PC-3 (cell line): ENCODE results near the gene ACTR3C. TPM values are rescaled to one million over a fixed set of nuclear protein-coding genes. Genes with fewer than 3 reads are reported as not detected.

Experiments used
- ATAC-seq: fragments of 200-7000 bp; cut with Tn5 transposase; 2 replicates; pipeline ENCODE4 v1.9.1; 2020; ENCODE audit warnings: mild to moderate bottlenecking, moderate library complexity
- BruUV-seq: library from RNA; stranded (reverse); fragments of 400-500 nt; replicated peaks from 2 replicates; lab custom pipeline; 2021; lab: Mats Ljungman, UMichigan
- CTCF ChIA-PET: fragments of 300-600 bp; sonication (Branson Sonifier 250); formaldehyde crosslinking; loops from one replicate; lab custom pipeline; 2022; ENCODE audit warnings: antibody characterized with exemption; lab: Charles Lee
- POLR2A ChIA-PET: fragments of 300-600 bp; sonication (Branson Sonifier 250); formaldehyde crosslinking; loops from one replicate; lab custom pipeline; 2022; ENCODE audit warnings: antibody characterized with exemption; ENCODE audit not compliant: unreplicated experiment; lab: Charles Lee
- DNase-seq: peaks from one replicate; pipeline ENCODE4 v3.0.0-alpha.2; 2015
- H2AFZ ChIP-seq: fragments of 300-600 bp; sonication (generic); 2 replicates; pipeline ENCODE4 v1.6.0; 2016; ENCODE audit warnings: antibody characterized with exemption, low read length
- H3F3A ChIP-seq: fragments of 300-600 bp; sonication (generic); one replicate; pipeline ENCODE4 v1.6.0; 2017; ENCODE audit warnings: antibody characterized with exemption, low read length, control low read depth, mild to moderate bottlenecking; ENCODE audit not compliant: unreplicated experiment
- H3K27ac ChIP-seq: fragments of 300-600 bp; sonication (generic); 2 replicates; pipeline ENCODE4 v1.5.1; 2016; ENCODE audit warnings: mild to moderate bottlenecking, low read length
- H3K27me3 ChIP-seq: fragments of 300-600 bp; sonication (generic); 2 replicates; pipeline ENCODE4 v1.6.1; 2016; ENCODE audit warnings: low read length, mixed read lengths
- H3K36me3 ChIP-seq: fragments of 300-600 bp; sonication (generic); 2 replicates; pipeline ENCODE4 v1.6.1; 2016; ENCODE audit warnings: low read depth, mixed run types, low read length, mixed read lengths
- H3K4me1 ChIP-seq: fragments of 300-600 bp; sonication (generic); 2 replicates; pipeline ENCODE4 v1.5.1; 2016; ENCODE audit warnings: low read length; ENCODE audit not compliant: insufficient read depth
- H3K4me2 ChIP-seq: fragments of 300-600 bp; sonication (generic); 2 replicates; pipeline ENCODE4 v1.6.0; 2016; ENCODE audit warnings: low read length
- H3K4me3 ChIP-seq: fragments of 300-600 bp; sonication (generic); 2 replicates; pipeline ENCODE4 v1.5.1; 2016; ENCODE audit warnings: mild to moderate bottlenecking, low read length, mixed read lengths
- H3K79me2 ChIP-seq: fragments of 300-600 bp; sonication (generic); 2 replicates; pipeline ENCODE4 v1.6.1; 2017; ENCODE audit warnings: low read length, mixed read lengths
- H3K9ac ChIP-seq: fragments of 300-600 bp; sonication (generic); 2 replicates; pipeline ENCODE4 v1.6.0; 2016; ENCODE audit warnings: mild to moderate bottlenecking, low read length
- H3K9me2 ChIP-seq: fragments of 300-600 bp; sonication (generic); replicated peaks from 2 replicates; pipeline ENCODE4 v1.6.1; 2016; ENCODE audit warnings: mixed run types, low read length, mixed read lengths
- H3K9me3 ChIP-seq: fragments of 300-600 bp; sonication (generic); 2 replicates; pipeline ENCODE4 v1.6.1; 2016; ENCODE audit warnings: low read length, mixed read lengths
- H4K20me1 ChIP-seq: fragments of 300-600 bp; sonication (generic); 2 replicates; pipeline ENCODE4 v1.6.1; 2016; ENCODE audit warnings: low read length, mixed read lengths
- EZH2 ChIP-seq: fragments of 300-600 bp; sonication (generic); IDR thresholded peaks from one replicate; pipeline ENCODE4 v1.6.1; 2017; ENCODE audit warnings: antibody characterized with exemption, mild to moderate bottlenecking, low read length; ENCODE audit not compliant: unreplicated experiment
- EZH2phosphoT487 ChIP-seq: fragments of 300-600 bp; sonication (generic); IDR thresholded peaks from 2 replicates; pipeline ENCODE4 v1.6.1; 2018; ENCODE audit warnings: mild to moderate bottlenecking, antibody characterized with exemption, low read length, borderline replicate concordance
- intact Hi-C: fragments of 100-400 bp; cut with micrococcal nuclease; formaldehyde crosslinking; loops from 2 replicates; pipeline ENCODE4 v1.9.0; 2023
- total RNA-seq: library from RNA; depleted of rRNA; stranded (reverse); fragments of >200 nt; gene quantifications from 2 replicates; pipeline ENCODE4 v1.2.3, GENCODE V29; 2014
- TF ChIP-seq, protein P1 (sequence below): fragments of 300-600 bp; sonication (generic); conservative IDR thresholded peaks from 2 replicates; pipeline ENCODE4 v1.5.1; 2017; ENCODE audit warnings: antibody characterized with exemption, low read depth, mild to moderate bottlenecking, low read length

Gene ACTR3C
- total RNA-seq, 1 experiment from 2014 or later, result 10.8 TPM

DNA sequence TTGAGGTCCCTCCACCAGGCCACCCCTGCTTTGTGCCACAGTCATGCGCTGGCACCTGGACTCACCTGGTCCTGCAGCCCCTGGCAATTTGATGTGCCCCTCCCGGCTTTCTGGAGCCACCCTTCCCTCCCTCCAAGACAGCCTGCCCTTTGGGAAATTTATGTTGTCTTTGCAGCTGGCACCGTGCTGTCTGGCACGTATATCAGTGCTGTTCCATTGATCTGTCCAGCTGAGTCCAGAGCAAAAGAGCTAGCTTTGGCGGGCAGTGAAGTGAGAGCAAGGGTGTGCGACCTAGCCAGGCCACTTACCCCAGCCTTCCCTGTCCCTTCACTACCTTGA, 12.4 kb upstream of the ACTR3C start:
- Histone ChIP-seq H3K9me3 (no peaks in the 10 kb centered on the region), H2AFZ (no peak overlapping the region), H3K9ac (no peak overlapping the region), H3K36me3 (no peaks in the 10 kb centered on the region), H4K20me1 (no peaks in the 10 kb centered on the region), H3F3A (no peaks in the 10 kb centered on the region), H3K79me2 (no peaks in the 10 kb centered on the region), H3K4me2 (no peak overlapping the region), H3K27ac (no peak overlapping the region), H3K4me3 (no peak overlapping the region), H3K9me2 (no peaks in the 10 kb centered on the region), H3K4me1 (no peaks in the 10 kb centered on the region), H3K27me3 (no peaks in the 10 kb centered on the region)
- ATAC-seq, result no peak
- DNase-seq, result no peak
- CTCF ChIA-PET, result no interaction called here
- intact Hi-C loops, result no loop called here
- POLR2A ChIA-PET, result interaction anchor here (0.7 kb wide), 1 partner anchor 352 kb away, joined by 5 read pairs; no protein-coding TSS in a partner anchor
- BruUV-seq, result no TSS peak
- no peak for TF ChIP-seq EZH2phosphoT487
- no peak for TF ChIP-seq EZH2
- TF ChIP-seq, protein P1, sequence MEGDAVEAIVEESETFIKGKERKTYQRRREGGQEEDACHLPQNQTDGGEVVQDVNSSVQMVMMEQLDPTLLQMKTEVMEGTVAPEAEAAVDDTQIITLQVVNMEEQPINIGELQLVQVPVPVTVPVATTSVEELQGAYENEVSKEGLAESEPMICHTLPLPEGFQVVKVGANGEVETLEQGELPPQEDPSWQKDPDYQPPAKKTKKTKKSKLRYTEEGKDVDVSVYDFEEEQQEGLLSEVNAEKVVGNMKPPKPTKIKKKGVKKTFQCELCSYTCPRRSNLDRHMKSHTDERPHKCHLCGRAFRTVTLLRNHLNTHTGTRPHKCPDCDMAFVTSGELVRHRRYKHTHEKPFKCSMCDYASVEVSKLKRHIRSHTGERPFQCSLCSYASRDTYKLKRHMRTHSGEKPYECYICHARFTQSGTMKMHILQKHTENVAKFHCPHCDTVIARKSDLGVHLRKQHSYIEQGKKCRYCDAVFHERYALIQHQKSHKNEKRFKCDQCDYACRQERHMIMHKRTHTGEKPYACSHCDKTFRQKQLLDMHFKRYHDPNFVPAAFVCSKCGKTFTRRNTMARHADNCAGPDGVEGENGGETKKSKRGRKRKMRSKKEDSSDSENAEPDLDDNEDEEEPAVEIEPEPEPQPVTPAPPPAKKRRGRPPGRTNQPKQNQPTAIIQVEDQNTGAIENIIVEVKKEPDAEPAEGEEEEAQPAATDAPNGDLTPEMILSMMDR, result no peak

DNA sequence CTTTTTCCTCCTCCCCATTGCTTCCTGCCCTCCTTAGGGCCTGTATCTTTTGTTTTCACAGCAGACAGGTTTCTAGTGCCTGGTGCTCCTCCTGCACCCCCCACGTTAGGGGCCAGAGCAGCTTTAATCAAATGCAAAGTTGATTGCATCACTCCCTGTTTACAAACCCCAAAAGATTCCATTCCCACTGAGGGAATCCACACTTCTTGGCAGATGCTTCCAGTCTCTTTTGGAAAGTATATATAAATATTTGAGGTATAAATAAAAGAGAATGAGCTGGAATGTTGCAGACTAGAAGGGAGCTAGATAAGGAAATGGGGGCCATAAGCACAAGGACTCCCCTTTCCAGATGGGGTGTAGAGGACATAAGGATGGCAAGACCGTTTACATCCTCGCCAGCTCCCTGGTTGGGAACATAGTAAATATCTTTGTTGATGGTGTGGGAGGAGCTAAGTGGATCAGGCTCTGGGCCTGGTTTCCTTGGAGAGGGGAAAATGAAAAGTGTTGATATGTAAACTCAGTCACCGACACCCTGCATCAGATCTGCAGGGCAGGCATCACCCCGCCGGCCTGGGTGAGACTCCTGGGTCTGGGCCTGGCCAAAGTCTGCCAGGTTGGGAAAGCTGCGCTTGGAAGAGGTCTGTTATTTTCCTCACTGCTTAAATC, 11.9 kb upstream of the ACTR3C start:
- ATAC-seq, result no peak
- BruUV-seq, result no TSS peak

DNA sequence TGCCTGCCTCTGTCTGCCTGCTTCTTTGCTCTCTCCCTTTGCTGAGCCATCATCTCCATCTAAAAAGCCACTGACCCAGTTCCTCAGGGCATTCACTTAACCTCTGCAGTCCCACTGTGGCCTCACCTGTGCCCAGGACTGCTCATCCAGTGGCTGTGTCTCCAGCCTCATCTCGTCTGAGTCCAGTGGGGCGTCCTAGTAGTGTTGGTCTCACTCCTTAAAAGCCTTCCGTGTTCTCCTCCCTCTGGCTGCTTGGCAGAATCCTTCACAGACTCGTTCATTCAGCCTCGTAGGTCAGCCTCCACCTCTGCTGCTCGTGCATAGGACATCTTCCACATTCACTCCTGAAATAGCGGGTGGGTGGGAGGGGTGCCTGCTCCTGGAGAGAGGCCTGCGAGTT, 10.8 kb upstream of the ACTR3C start:
- no peaks in the 10 kb centered on the region for H3K9me2 ChIP-seq
- no peaks in the 10 kb centered on the region for H3K27me3 ChIP-seq
- H3K4me2 ChIP-seq, result no peak overlapping the region
- H3K4me3 ChIP-seq, result no peak overlapping the region
- BruUV-seq, result no TSS peak
- no peak overlapping the region for H3K9ac ChIP-seq
- CTCF ChIA-PET, result no interaction called here
- no peak overlapping the region for H2AFZ ChIP-seq
- TF ChIP-seq, protein P1, result no peak
- TF ChIP-seq EZH2phosphoT487 (no peak), EZH2 (no peak)
- ATAC-seq (no peak), DNase-seq (no peak)
- no peaks in the 10 kb centered on the region for H3K4me1 ChIP-seq
- H3K9me3 ChIP-seq, result no peaks in the 10 kb centered on the region
- no peaks in the 10 kb centered on the region for H3K79me2 ChIP-seq
- POLR2A ChIA-PET, result no interaction called here
- no peaks in the 10 kb centered on the region for H3F3A ChIP-seq
- no peak overlapping the region for H3K27ac ChIP-seq
- intact Hi-C loops, result no loop called here
- no peaks in the 10 kb centered on the region for H3K36me3 ChIP-seq
- no peaks in the 10 kb centered on the region for H4K20me1 ChIP-seq

More for the DNA sequence above, 11.9 kb upstream of the ACTR3C start:
- H3K36me3 ChIP-seq, result no peaks in the 10 kb centered on the region
- no peak overlapping the region for H3K27ac ChIP-seq
- H3F3A ChIP-seq, result no peaks in the 10 kb centered on the region
- no peak for DNase-seq
- no peak overlapping the region for H3K4me2 ChIP-seq
- H2AFZ ChIP-seq, result no peak overlapping the region
- CTCF ChIA-PET, result no interaction called here
- H3K9me2 ChIP-seq, result no peaks in the 10 kb centered on the region
- no peaks in the 10 kb centered on the region for H3K79me2 ChIP-seq
- TF ChIP-seq, protein P1, result no peak
- TF ChIP-seq EZH2phosphoT487 (no peak), EZH2 (no peak)
- no peaks in the 10 kb centered on the region for H4K20me1 ChIP-seq
- intact Hi-C loops, result no loop called here
- H3K9me3 ChIP-seq, result no peaks in the 10 kb centered on the region
- no peaks in the 10 kb centered on the region for H3K27me3 ChIP-seq
- H3K9ac ChIP-seq, result no peak overlapping the region
- H3K4me1 ChIP-seq, result no peaks in the 10 kb centered on the region
- H3K4me3 ChIP-seq, result no peak overlapping the region
- POLR2A ChIA-PET, result no interaction called here
